Activated CD8-positive, alpha-beta memory T cell treated with anti-CD3 and anti-CD28 coated beads for 36 hours (primary cell): ENCODE measurements around the gene IL23R. TPM values are rescaled to one million over a fixed set of nuclear protein-coding genes. Genes with fewer than 3 reads are reported as not detected.
"Not testable (repeated sequence)": the region's sequence is repeated elsewhere in the genome, so short reads cannot be mapped to it uniquely, and the experiment has no call there.

Experiments
- CTCF ChIA-PET: fragments of 350-600 bp; sonication (Branson Sonifier 250); formaldehyde crosslinking; loops from one replicate; lab custom pipeline; 2021; ENCODE audit warnings: antibody characterized with exemption; lab: Charles Lee
- POLR2A ChIA-PET: fragments of 350-600 bp; sonication (Branson Sonifier 250); formaldehyde crosslinking; loops from one replicate; lab custom pipeline; 2021; ENCODE audit warnings: antibody characterized with exemption; lab: Charles Lee
- total RNA-seq, 2 experiments: library from RNA; stranded (reverse); gene quantifications; one replicate each; pipeline ENCODE4 v1.2.3, GENCODE V29; 2021

IL23R gene
- 1 to 10 TPM in 1 of 2 experiments, under 1 TPM in 1; 0.86 to 1.0 TPM for total RNA-seq

GRCh38 chr1:67166196-67166595 is at the start of gene IL23R:
Gene IL23R (plus strand): TSS chr1:67166454. CDS start chr1:67168121, 1,667 bp downstream.
- ChIA-PET POLR2A (no interaction called here), CTCF (no interaction called here)

GRCh38 chr1:67118191-67118590 is 48.1 kb upstream of the IL23R start:
- POLR2A ChIA-PET: no interaction called here
- CTCF ChIA-PET: no interaction called here

GRCh38 chr1:67118646-67119045 is 47.6 kb upstream of the IL23R start:
- ChIA-PET POLR2A (no interaction called here), CTCF (no interaction called here)

GRCh38 chr1:67120855-67121619 is 45.2 kb upstream of the IL23R start:
- CTCF ChIA-PET: no interaction called here
- POLR2A ChIA-PET: no interaction called here

GRCh38 chr1:67124455-67124854 is 41.8 kb upstream of the IL23R start:
- POLR2A ChIA-PET: no interaction called here
- CTCF ChIA-PET: no interaction called here

- POLR2A ChIA-PET: no interaction called here
Observed at GRCh38 chr1:67126111-67126746, 40.0 kb upstream of the IL23R start.

GRCh38 chr1:67126974-67127373 is 39.3 kb upstream of the IL23R start:
- ChIA-PET POLR2A (no interaction called here), CTCF (no interaction called here)

More at GRCh38 chr1:67126111-67126746, 40.0 kb upstream of the IL23R start:
- CTCF ChIA-PET: interaction anchor here (0.6 kb wide), 1 partner anchor 184 kb away, joined by 3 read pairs; no protein-coding TSS in a partner anchor

- ChIA-PET CTCF (no interaction called here), POLR2A (no interaction called here)
Observed at GRCh38 chr1:67130673-67131072, 35.6 kb upstream of the IL23R start.

- CTCF ChIA-PET: no interaction called here
- POLR2A ChIA-PET: no interaction called here
Observed at GRCh38 chr1:67133177-67133576, 33.1 kb upstream of the IL23R start.

- ChIA-PET POLR2A (no interaction called here), CTCF (interaction anchor here (0.7 kb wide), 1 partner anchor 95 kb away, joined by 3 read pairs; no protein-coding TSS in a partner anchor)
Observed at GRCh38 chr1:67134695-67135094, 31.6 kb upstream of the IL23R start, which contains the start of gene C1orf141. Gene C1orf141 (minus strand): TSS chr1:67134970. CDS start chr1:67127240, 7,730 bp downstream.

GRCh38 chr1:67135354-67135753 is 30.9 kb upstream of the IL23R start:
- CTCF ChIA-PET: interaction anchor here (0.7 kb wide), 1 partner anchor 95 kb away, joined by 3 read pairs; no protein-coding TSS in a partner anchor
- POLR2A ChIA-PET: no interaction called here

GRCh38 chr1:67137307-67137753 is 28.9 kb upstream of the IL23R start:
- ChIA-PET POLR2A (interaction anchor here (0.5 kb wide), 1 partner anchor 209 kb away, joined by 7 read pairs; no protein-coding TSS in a partner anchor), CTCF (interaction anchor here (1.2 kb wide), 1 partner anchor 11 kb away, joined by 3 read pairs; no protein-coding TSS in a partner anchor)

GRCh38 chr1:67138813-67139499 is 27.3 kb upstream of the IL23R start:
- ChIA-PET POLR2A (no interaction called here), CTCF (interaction anchor here (0.8 kb wide), 1 partner anchor 71 kb away, joined by 3 read pairs; no protein-coding TSS in a partner anchor)

GRCh38 chr1:67140460-67140859 is 25.8 kb upstream of the IL23R start:
- POLR2A ChIA-PET: no interaction called here
- CTCF ChIA-PET: no interaction called here

GRCh38 chr1:67141832-67142231 is 24.4 kb upstream of the IL23R start:
- CTCF ChIA-PET, POLR2A ChIA-PET: not testable (repeated sequence)

GRCh38 chr1:67142931-67143330 is 23.3 kb upstream of the IL23R start:
- CTCF ChIA-PET: no interaction called here
- POLR2A ChIA-PET: no interaction called here

- ChIA-PET CTCF (interaction anchor here (0.6 to 1.6 kb wide), 2 partner anchors 18 to 68 kb away, joined by 4 to 10 read pairs; no protein-coding TSS in a partner anchor), POLR2A (no interaction called here)
Observed at GRCh38 chr1:67143966-67144365, 22.3 kb upstream of the IL23R start.

- ChIA-PET CTCF (interaction anchor here (1.6 kb wide), 1 partner anchor 68 kb away, joined by 10 read pairs; no protein-coding TSS in a partner anchor), POLR2A (no interaction called here)
Observed at GRCh38 chr1:67144696-67145095, 21.6 kb upstream of the IL23R start.

GRCh38 chr1:67146101-67146500 is 20.2 kb upstream of the IL23R start:
- POLR2A ChIA-PET: no interaction called here

More at GRCh38 chr1:67146101-67146500, 20.2 kb upstream of the IL23R start:
- CTCF ChIA-PET: interaction anchor here (0.6 kb wide), 1 partner anchor 164 kb away, joined by 4 read pairs; no protein-coding TSS in a partner anchor
